ENCODE results near the gene GNA12. TPM values are rescaled to one million over a fixed set of nuclear protein-coding genes. Genes with fewer than 3 reads are reported as not detected.

The GNA12 gene
- total and polyA plus RNA-seq, 10 of the 15 experiments (the other 5 are each of a cell fraction or from before 2014, with no cell fraction given) = 1.9 to 51.8 (median 12.6) TPM

- Histone ChIP-seq H3K4me3 (no peak overlapping the region), H3K79me2 (ENCODE audit: control insufficient read depth, insufficient read depth, low read length) (no peaks in the 10 kb centered on the region), H2AFZ (ENCODE audit: control insufficient read depth, low read depth, low read length) (no peak overlapping the region), H4K20me1 (ENCODE audit: control insufficient read depth, insufficient read depth) (no peaks in the 10 kb centered on the region), H3K9ac (ENCODE audit: control insufficient read depth, insufficient read depth, low read length) (no peak overlapping the region), H3K4me2 (ENCODE audit: control insufficient read depth, insufficient read depth) (no peak overlapping the region), H3K36me3 (ENCODE audit: control insufficient read depth in 2 of 2, insufficient read depth in 2 of 2, low read length in 1 of 2) (peaks cover 0 to 6% of the 10 kb centered on the region in 2 experiments; a peak in 2 of 4 replicates), H3K9me3 (replicated peaks; ENCODE audit: control insufficient read depth, insufficient read depth, low read length) (no peaks in the 10 kb centered on the region), H3K4me1 (ENCODE audit: control insufficient read depth, insufficient read depth, low read length) (peaks cover 6% of the 10 kb centered on the region), H3K27me3 (replicated peaks in 1 of 2; ENCODE audit: control insufficient read depth in 2 of 2, insufficient read depth in 2 of 2, low read length in 1 of 2) (no peaks in the 10 kb centered on the region), H3K27ac (ENCODE audit: control insufficient read depth, insufficient read depth) (no peak overlapping the region)
- intact Hi-C loops (cut with micrococcal nuclease; ENCODE audit: unreplicated experiment) (no loop called here), in situ Hi-C loops (cut with MboI) (no loop called here)
- FAIRE-seq (no peak), DNase-seq (ENCODE audit: low read depth, low spot score) (no peak), ATAC-seq (no peak)
- CTCF ChIA-PET = no interaction called here
- WGBS (ENCODE audit: insufficient coverage, insufficient replicate concordance, low lambda C conversion rate, missing lambda C conversion rate) = 92% methylated on average over 33 of the region's 33 CpGs
- POLR2A ChIA-PET = no interaction called here
- BruUV-seq (replicated peaks) = no TSS peak
- RAD21 ChIA-PET (ENCODE audit: unreplicated experiment) = no interaction called here
- SMC1A ChIA-PET (ENCODE audit: uncharacterized antibody, unreplicated experiment) = interaction anchor here (0.6 kb wide), 1 partner anchor 419 kb away, joined by 3 read pairs; no protein-coding TSS in a partner anchor
- no peak for TF ChIP-seq PRDM15 (CRISPR knock-in tag; IDR thresholded peaks at IDR 0.05)
- TF ChIP-seq TARDBP (IDR thresholded peaks at IDR 0.05; ENCODE audit: borderline replicate concordance) = no peak
- TF ChIP-seq ZNF687 (IDR thresholded peaks at IDR 0.05) = no peak
- no peak for TF ChIP-seq POU2F2 (IDR thresholded peaks at IDR 0.05; ENCODE audit: borderline replicate concordance, low read depth, low read length)
- no peak for TF ChIP-seq SMAD1 (IDR thresholded peaks at IDR 0.05; ENCODE audit: low read depth, partially characterized antibody)
- no peak for TF ChIP-seq RAD21 (IDR thresholded peaks at IDR 0.05; ENCODE audit: insufficient read depth, low read depth, low read length)
- TF ChIP-seq, protein P1, sequence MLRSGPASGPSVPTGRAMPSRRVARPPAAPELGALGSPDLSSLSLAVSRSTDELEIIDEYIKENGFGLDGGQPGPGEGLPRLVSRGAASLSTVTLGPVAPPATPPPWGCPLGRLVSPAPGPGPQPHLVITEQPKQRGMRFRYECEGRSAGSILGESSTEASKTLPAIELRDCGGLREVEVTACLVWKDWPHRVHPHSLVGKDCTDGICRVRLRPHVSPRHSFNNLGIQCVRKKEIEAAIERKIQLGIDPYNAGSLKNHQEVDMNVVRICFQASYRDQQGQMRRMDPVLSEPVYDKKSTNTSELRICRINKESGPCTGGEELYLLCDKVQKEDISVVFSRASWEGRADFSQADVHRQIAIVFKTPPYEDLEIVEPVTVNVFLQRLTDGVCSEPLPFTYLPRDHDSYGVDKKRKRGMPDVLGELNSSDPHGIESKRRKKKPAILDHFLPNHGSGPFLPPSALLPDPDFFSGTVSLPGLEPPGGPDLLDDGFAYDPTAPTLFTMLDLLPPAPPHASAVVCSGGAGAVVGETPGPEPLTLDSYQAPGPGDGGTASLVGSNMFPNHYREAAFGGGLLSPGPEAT (IDR thresholded peaks at IDR 0.05; ENCODE audit: low read depth) = no peak
- TF ChIP-seq KAT2A (conservative IDR thresholded peaks at IDR 0.05; ENCODE audit: control insufficient read depth, low read depth, low read length) = no peak
- no peak for TF ChIP-seq JUNB (IDR thresholded peaks at IDR 0.05)
- TF ChIP-seq, protein P2, sequence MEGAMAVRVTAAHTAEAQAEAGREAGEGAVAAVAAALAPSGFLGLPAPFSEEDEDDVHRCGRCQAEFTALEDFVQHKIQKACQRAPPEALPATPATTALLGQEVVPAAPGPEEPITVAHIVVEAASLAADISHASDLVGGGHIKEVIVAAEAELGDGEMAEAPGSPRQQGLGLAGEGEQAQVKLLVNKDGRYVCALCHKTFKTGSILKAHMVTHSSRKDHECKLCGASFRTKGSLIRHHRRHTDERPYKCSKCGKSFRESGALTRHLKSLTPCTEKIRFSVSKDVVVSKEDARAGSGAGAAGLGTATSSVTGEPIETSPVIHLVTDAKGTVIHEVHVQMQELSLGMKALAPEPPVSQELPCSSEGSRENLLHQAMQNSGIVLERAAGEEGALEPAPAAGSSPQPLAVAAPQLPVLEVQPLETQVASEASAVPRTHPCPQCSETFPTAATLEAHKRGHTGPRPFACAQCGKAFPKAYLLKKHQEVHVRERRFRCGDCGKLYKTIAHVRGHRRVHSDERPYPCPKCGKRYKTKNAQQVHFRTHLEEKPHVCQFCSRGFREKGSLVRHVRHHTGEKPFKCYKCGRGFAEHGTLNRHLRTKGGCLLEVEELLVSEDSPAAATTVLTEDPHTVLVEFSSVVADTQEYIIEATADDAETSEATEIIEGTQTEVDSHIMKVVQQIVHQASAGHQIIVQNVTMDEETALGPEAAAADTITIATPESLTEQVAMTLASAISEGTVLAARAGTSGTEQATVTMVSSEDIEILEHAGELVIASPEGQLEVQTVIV (IDR thresholded peaks at IDR 0.05; ENCODE audit: borderline replicate concordance, partially characterized antibody) = no peak
Observed at GRCh38 chr7:2729893-2730716, 114.0 kb downstream of the GNA12 start.
